HG03039 (cell line): Measurements from ENCODE around the gene FYN.

Experiments used
- ATAC-seq: cut with Tn5 transposase; IDR thresholded peaks from one replicate; pipeline ENCODE4 v1.9.1; 2021; ENCODE audit warnings: mild to moderate bottlenecking, moderate library complexity; ENCODE audit not compliant: unreplicated experiment

The FYN gene

DNA sequence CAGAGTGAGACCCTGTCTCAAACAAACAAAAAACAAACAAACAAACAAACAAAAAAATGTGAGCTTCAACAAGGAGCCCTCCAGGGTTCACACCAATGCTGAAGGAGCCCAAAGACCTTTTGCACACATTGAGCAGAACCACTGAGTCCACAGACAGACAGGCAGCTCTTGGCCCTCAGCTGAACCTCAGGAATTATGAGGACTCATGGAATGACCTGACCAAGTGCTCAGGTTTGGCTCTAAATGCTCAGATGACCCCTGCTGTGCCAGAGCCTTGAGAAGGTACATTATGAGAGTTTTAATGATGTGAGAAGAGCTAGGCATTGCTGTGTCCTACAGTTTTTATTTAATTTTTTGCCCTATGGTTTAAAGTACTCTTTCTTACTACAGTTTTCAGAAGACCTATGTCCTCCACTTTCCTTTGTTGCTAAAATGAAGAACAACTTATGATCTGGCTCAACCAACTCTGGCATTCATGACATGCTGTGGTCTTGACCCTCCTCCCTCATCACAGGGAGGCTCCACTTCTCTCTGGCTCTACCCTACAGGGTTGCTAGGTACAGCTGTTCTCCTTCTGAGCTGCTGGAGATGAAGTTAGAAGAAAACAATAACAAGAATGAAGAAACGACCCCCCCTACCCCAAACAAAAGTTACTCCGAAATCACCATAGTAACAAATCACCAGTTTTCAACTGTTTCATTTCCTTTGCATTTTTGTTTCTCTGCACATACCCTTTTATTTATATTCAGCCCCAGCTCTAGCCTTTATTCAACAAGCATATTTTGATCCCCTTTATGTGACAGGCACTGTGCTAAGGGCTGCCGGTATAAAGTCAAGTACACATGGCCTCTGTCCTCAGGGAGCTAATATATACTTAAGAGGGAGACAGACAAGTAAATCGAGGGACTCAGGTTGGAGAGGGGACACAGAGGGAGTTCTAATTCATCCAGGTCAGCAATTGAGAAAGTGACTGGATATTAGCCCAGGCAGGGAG lies 138.9 kb downstream of the FYN start:
- ATAC-seq: no peak

GRCh38 chr6:111732390-111732789 lies 140.9 kb downstream of the FYN start:
- no peak for ATAC-seq

- ATAC-seq: no peak
Measured at GRCh38 chr6:111731456-111732195, 141.6 kb downstream of the FYN start.

DNA sequence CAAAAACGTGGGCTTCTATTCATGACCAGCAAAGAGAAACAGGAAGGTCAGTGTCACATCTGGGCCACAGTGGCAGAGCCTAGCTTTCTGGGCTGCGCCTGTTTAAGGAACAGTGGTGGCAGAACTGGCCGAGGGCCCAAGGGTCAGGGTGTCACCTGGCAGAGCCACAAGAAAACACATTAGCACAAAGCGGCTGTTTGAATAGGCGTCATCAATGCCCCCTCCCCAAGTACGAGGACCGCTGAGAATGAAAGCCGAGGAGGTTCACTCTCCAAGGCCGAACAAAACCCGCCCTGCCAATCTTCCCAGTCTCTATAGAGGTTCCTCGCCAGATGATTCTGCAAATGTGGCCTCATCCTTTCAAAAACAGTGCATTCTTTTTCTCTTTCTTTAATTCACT lies 142.4 kb downstream of the FYN start:
- no peak for ATAC-seq

GRCh38 chr6:111727802-111728201 lies 145.4 kb downstream of the FYN start:
- ATAC-seq: no peak

GRCh38 chr6:111727041-111727440 lies 146.2 kb downstream of the FYN start:
- no peak for ATAC-seq

DNA sequence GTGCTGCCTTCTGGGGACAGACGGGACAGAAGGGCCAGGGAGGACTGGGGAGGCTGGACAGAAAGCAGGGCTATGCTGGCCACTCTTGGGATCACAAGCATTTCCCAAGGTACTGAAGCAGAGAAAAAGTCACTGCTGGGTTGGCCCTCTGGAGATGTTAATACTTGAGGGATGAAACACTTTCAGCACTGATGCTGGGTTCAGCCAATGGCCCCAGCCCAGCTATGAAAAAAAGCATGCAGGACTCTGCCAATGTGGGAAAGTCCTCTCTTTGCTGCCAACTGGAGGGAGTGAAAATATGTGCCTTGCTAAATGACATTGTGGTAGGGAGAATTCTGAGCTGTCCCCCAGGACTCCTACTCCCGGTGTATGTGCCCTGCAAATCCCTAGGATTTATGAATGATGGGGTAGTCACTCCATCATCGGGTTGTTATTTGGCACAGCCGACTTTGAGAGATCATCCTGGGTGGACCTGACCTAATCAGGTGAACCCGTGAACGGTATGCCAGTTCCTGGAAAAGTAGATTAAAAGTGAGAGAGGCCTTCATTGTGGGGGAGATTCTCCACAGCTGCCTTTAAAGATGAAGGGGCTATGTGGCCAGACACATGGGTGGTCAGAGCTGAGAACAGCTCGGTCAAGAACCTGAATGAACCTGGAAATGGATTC lies 147.7 kb downstream of the FYN start:
- no peak for ATAC-seq

GRCh38 chr6:111724505-111724904 lies 148.7 kb downstream of the FYN start:
- peak; percentile 84 for ATAC-seq

DNA sequence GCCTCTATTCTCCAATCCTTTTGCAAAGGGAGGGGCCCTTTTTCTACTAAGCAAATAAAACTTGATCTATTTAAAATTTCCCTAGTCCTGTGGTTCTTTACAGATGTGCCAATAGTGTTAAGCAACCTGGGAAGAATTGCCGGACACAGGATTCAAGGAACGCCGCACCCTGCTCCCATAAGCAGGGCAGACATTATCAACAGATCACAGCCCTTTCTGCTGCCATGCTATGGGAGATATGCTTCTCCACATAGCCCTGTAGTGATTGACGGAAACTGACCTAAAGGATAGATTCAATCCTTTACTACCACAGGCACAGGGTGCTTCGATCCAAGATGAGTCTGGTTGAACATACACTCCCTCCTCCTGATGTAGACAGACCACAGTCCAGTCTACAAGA lies 149.2 kb downstream of the FYN start:
- peak; percentile 15 for ATAC-seq

DNA sequence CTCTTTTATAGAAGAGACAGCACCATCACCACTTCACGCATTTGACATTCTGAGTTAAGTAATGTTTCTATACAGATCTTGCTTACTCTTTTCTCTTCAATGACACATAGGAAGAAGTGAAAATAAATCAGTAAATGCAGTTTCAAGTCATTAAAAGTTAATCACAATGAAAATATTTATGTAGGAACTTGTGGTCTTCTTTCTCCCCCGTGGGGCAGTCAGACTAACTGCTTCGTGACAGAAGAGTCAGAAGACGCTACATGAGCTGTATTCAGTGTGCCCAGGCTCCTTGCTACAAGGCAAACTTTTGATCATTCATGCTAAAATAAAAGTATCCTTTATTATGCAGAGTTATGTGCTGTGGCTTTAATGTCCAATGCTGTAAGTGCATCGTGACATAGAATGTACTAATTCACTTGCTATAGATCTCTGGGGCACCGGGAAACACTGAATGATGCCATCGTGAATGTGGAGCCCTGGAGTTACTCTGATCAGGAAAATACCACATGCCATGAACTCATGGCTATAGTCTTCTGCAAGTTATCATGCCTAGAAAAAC lies 149.8 kb downstream of the FYN start:
- no peak for ATAC-seq

GRCh38 chr6:111722179-111722731 lies 151.0 kb downstream of the FYN start:
- ATAC-seq: no peak

DNA sequence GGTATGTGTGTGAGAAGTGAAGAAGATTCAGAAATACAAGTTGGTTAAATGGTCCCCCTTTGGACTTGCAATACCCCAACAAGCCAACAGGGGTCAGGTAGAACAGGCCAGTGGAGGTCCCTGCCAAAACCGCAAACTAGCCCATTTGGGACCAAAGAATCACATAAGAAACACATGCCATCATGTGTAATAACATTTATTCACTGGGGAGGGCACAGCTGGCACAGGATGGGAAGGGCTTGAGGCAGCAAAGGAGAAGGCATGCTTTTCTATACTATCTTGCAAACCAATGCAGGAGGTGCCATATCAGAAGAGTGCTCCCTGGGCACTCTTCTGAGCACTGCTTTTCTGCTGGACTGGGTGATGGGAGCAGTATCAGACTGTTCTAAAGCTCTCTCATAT lies 151.5 kb downstream of the FYN start:
- ATAC-seq: no peak

- ATAC-seq: no peak
Measured at GRCh38 chr6:111720931-111721496, 152.2 kb downstream of the FYN start.

- ATAC-seq: no peak
Measured at GRCh38 chr6:111718990-111719389, 154.3 kb downstream of the FYN start.

DNA sequence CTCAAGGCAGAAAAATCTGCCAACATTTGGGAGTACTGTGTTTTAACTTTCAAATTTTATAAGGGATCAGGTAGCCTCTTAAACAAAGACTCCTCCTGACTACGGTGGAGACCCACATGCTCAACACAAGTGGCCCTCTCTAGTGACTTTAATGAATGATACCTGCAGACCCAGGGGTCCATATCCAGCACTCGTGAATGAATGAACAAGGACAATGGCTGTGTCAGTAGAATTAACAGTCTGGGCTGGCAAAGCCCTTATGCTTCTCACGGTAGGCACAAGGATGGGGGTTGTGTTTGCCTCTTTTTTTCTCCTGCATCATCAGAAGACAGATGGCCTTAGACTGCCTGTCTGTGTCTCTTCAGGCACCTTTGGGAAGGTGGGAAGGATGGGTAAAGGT lies 154.9 kb downstream of the FYN start:
- ATAC-seq: no peak

DNA sequence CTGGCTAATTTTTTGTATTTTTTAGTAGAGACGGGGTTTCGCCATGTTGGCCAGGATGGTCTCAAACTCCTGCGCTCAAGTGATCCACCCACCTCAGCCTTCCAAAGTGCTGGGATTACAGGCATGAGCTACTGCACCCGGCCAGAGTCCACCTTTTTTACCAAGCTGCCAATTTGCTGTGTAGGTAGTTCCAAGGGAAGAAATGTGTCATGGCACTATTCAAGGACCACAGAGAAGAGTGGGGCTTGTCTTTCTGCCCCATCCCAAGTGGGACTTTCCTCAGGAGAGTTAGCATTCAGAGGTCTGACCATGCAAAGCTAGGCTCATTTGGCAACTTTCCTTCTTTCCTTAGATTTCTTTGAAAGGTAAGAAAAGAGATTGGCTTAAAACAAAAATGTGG lies 155.6 kb downstream of the FYN start:
- ATAC-seq: no peak

DNA sequence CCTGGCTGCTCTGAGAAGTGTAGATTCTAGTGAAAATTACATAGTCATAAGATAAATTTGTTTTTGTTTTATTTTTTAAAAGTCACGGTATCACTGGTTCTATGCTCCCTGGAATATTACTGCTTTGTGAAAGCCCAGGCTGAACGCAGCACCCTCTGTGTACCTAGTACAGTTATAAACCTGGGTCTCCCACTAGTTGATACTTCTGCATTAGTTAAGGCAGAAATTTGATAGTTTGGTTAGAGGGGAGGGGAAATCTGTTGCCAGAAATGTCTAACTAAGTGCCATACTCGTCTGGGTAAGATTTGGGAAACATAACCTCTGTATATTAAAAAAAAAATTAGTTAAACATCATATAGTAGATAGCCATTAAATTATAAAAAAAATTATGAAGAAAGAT lies 156.9 kb downstream of the FYN start:
- ATAC-seq: no peak

GRCh38 chr6:111715321-111715720 lies 157.9 kb downstream of the FYN start:
- no peak for ATAC-seq

GRCh38 chr6:111714416-111715270 lies 158.6 kb downstream of the FYN start:
- no peak for ATAC-seq

- no peak for ATAC-seq
Measured at GRCh38 chr6:111713811-111714210, 159.4 kb downstream of the FYN start.
